HEK293T (cell line): ENCODE results near the gene LONP2.

Source experiments
- L3MBTL2 ChIP-seq: fragments of 450-650 bp; conservative IDR thresholded peaks from 2 replicates; pipeline ENCODE4 v1.6.1; 2016; ENCODE audit warnings: mild to moderate bottlenecking
- SP1 ChIP-seq: fragments of 450-650 bp; IDR thresholded peaks from 2 replicates; pipeline ENCODE4 v1.6.1; 2017

GRCh38 chr16:48350736-48351135 lies 106.6 kb downstream of the LONP2 start:
- TF ChIP-seq L3MBTL2: no peak
- TF ChIP-seq SP1: no peak
